ENCODE results near the gene FURIN. TPM values are rescaled to one million over a fixed set of nuclear protein-coding genes. Genes with fewer than 3 reads are reported as not detected.
"Not testable (repeated sequence)": the region's sequence is repeated elsewhere in the genome, so short reads cannot be mapped to it uniquely, and the experiment has no call there.

The FURIN gene
- total RNA-seq, 3 donors from 2014 or later: 34.5 to 48.5 (median 36.4) TPM

DNA sequence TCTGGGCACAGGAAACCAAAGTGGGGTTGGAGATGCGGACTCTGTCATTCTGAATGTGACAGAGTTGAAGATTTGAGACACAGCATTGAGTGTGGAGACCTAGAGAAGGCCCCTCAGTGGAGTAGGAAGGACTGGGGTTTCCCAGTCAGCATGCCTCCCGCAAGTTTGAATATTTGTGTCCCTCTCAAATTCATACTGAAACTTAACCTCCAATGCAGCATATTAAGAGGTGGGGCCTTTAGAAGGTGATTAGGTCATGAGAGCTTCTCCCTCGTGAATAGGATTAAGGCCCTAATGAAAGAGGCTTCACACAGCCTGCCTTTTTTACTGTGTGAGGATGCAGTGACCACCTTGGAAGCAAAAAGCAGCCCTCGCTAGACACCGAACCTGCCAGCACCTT, 56.0 kb downstream of the FURIN start:
- Histone ChIP-seq H3K4me1 (no peaks in the 10 kb centered on the region), H3K36me3 (no peaks in the 10 kb centered on the region), H3K4me3 (no peak overlapping the region), H3K9me3 (no peaks in the 10 kb centered on the region), H3K27me3 (no peaks in the 10 kb centered on the region), H3K27ac (no peak overlapping the region)
- no peak for DNase-seq (ENCODE audit: low spot score in 2 of 2)
- TF ChIP-seq CTCF (IDR thresholded peaks at IDR 0.05) (no peak), POLR2AphosphoS5 (IDR thresholded peaks at IDR 0.05) (no peak), POLR2A (IDR thresholded peaks at IDR 0.05) (no peak)
- intact Hi-C loops (cut with DNase I; ENCODE audit: low total_unique reads): no loop called here

DNA sequence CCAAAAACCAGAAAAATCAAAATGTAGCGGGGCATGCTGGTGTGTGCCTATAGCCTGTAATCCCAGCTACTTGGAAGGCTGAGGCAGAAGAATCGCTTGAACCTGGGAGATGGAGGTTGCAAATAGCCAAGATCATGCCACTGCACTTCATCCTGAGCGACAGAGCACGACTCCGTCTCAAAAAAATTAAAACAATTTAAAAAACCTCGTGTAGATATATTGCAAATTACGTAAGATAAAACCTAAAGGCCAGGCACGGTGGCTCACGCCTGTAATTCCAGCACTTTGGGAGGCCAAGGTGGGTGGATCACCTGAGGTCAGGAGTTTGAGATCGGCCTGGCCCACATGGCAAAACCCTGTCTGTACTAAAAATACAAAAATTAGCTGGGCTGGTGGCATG, 58.4 kb downstream of the FURIN start:
- H3K9me3 ChIP-seq; H3K27me3 ChIP-seq; intact Hi-C loops (cut with DNase I; ENCODE audit: low total_unique reads); H3K36me3 ChIP-seq; H3K27ac ChIP-seq; DNase-seq (ENCODE audit: low spot score in 2 of 2); H3K4me3 ChIP-seq: not testable (repeated sequence)
- peaks cover 0 to 13% of the 10 kb centered on the region in 2 donors for H3K4me1 ChIP-seq

DNA sequence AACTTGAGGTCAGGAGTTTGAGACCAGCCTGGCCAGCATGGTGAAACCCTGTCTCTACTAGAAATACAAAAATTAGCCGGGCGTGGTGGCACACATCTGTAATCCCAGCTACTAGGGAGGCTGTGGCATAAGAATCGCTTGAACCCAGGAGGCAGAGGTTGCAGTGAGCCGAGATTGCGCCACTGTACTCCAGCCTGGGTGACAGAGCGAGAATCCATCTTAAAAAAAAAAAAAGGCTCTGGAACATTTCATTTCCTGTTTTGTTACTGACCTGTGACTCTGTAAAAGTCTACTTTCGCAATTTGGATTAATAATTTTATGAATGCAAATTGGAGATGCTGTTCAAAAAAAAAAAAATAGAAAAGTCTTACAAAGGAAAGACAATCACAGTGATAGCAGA, 59.7 kb downstream of the FURIN start:
- intact Hi-C loops (cut with DNase I; ENCODE audit: low total_unique reads); DNase-seq (ENCODE audit: low spot score in 2 of 2); H3K27me3 ChIP-seq; H3K27ac ChIP-seq; H3K4me3 ChIP-seq; H3K36me3 ChIP-seq; H3K9me3 ChIP-seq: not testable (repeated sequence)
- H3K4me1 ChIP-seq: peaks cover 0 to 14% of the 10 kb centered on the region in 2 donors

DNA sequence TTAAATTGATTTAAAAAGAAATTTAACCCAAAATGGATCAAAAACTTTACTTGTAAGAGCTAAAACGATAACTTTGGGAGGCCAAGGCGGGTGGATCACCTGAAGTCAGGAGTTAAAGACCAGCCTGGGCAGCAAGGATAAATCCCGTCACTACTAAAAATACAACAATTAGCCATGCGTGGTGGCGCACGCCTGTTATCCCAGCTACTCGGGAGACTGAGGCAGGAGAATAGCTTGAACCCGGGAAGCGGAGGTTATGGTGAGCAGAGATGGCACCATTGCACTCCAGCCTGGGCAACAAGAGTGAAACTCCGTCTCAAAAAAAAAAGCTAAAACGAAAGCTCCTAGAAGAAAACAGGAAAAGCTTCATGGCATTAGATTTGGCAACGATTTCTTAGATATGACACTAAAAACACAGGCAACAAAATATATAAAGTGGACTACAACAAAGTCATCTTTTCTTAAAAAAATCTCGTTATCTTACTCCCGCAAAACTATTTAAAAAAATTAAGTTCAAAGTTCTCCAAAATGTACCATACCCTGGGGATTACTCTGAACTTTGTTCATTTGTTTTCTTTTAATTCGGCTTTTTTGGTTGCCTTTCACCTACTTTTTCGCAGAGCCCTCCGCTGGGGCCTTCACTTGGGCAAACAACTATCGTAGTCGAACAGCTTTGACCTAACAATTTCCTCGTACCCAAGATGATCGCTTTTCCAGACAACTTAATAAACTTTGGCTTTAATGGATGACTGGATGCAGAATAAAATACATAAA, 61.0 kb downstream of the FURIN start:
- no peaks in the 10 kb centered on the region for H3K36me3 ChIP-seq
- peak overlapping the region; percentile 62 to 88 (median 71) for H3K4me3 ChIP-seq
- intact Hi-C loops (cut with DNase I; ENCODE audit: low total_unique reads): no loop called here
- H3K27me3 ChIP-seq: no peaks in the 10 kb centered on the region
- H3K4me1 ChIP-seq: peaks cover 0 to 14% of the 10 kb centered on the region in 2 donors
- TF ChIP-seq POLR2AphosphoS5 (IDR thresholded peaks at IDR 0.05) (no peak), CTCF (IDR thresholded peaks at IDR 0.05) (no peak), POLR2A (IDR thresholded peaks at IDR 0.05) (no peak)
- no peak for DNase-seq (ENCODE audit: low spot score in 2 of 2)
- H3K27ac ChIP-seq: peak overlapping the region; percentile 91 to 96
- H3K9me3 ChIP-seq: no peaks in the 10 kb centered on the region

DNA sequence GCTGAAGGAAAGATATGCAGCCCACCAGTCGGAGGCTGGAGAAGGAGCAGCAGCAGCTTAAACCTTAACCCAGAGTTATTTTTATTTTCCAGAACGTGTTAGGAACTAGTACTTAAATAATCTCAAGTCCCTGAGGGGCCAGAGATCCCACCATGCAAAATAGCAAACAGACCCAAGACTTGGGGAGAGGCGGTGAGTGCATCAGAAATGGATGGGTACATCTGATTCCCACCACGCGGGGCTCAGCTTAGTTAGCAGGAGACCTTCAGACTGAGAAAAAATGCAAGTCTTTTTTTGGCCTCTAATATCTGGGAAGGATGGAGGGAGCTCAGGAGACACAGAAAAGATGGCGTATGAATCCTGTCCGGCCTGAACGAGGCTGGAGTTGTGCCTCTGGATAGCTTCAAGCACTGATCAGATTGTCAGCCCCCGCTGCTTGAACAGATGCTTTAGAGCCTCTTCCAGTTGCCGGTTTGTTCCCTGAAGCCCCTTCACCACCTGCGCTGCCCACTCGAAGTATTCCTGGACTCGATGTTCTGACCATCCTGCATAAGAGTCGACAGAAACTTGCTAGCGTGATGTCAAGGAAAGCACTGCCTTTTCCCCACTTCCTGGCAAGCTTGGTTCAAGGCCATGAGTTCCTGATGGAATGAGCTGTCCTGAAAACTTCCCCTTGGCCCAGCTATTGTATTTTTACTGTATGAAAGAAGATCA, 62.6 kb downstream of the FURIN start:
- Histone ChIP-seq H3K27me3 (no peaks in the 10 kb centered on the region), H3K27ac (peak overlapping the region; percentile 91 to 96), H3K4me3 (peak overlapping the region; percentile 62 to 88 (median 81)), H3K4me1 (peaks cover 1 to 14% of the 10 kb centered on the region in 2 donors), H3K9me3 (no peaks in the 10 kb centered on the region), H3K36me3 (no peaks in the 10 kb centered on the region)
- DNase-seq (ENCODE audit: low spot score in 2 of 2): no peak
- intact Hi-C loops (cut with DNase I; ENCODE audit: low total_unique reads): no loop called here
- TF ChIP-seq POLR2A (IDR thresholded peaks at IDR 0.05) (no peak), CTCF (IDR thresholded peaks at IDR 0.05) (no peak), POLR2AphosphoS5 (IDR thresholded peaks at IDR 0.05) (no peak)

DNA sequence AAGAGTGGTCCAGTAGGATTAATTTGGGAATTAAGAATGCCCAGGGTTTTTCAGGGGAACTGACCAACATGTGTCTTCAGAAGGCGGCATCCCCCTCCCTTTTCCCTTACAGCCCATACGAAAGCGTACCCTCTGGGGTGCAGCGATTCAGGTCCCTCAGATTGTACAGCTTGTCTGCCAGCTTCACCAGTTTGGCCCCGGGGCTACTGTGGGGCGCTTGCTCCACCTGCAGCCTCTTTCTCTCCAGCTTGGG, 63.1 kb downstream of the FURIN start:
- no peak for DNase-seq (ENCODE audit: low spot score in 2 of 2)
- TF ChIP-seq CTCF (IDR thresholded peaks at IDR 0.05) (no peak), POLR2A (IDR thresholded peaks at IDR 0.05) (no peak), POLR2AphosphoS5 (IDR thresholded peaks at IDR 0.05) (no peak)
- intact Hi-C loops (cut with DNase I; ENCODE audit: low total_unique reads): no loop called here

More for the DNA sequence above, 63.1 kb downstream of the FURIN start:
- Histone ChIP-seq H3K27me3 (no peaks in the 10 kb centered on the region), H3K27ac (peak overlapping the region; percentile 91 to 96), H3K36me3 (no peaks in the 10 kb centered on the region), H3K4me1 (peaks cover 4 to 14% of the 10 kb centered on the region in 2 donors), H3K4me3 (peak overlapping the region; percentile 80 to 88 (median 81)), H3K9me3 (no peaks in the 10 kb centered on the region)

Measured in breast epithelium (tissue), 4 donors.